Gastroesophageal sphincter (tissue), 3 donors: ENCODE measurements around the gene BICC1.

Experiments
- EP300 ChIP-seq: sonication (generic); formaldehyde crosslinking; IDR thresholded peaks from one replicate; pipeline ENCODE4 v1.6.1; 2017; ENCODE audit warnings: antibody characterized with exemption, mild to moderate bottlenecking
- POLR2A ChIP-seq, 2 donors: fragments of 450-650 bp; IDR thresholded peaks; one replicate each; pipeline ENCODE4 v1.6.1; 2017; ENCODE audit warnings: antibody characterized with exemption in 2 of 2, mild to moderate bottlenecking in 2 of 2, moderate library complexity in 1 of 2
- TF ChIP-seq, protein P1 (sequence below), 4 experiments: fragments of 200-600 bp in 2 of 4; fragments of 450-650 bp in 2 of 4; sonication (generic) in 1 of 4; IDR thresholded peaks; one replicate each; pipeline ENCODE4 v1.5.1; 2017 to 2019; ENCODE audit warnings: antibody characterized with exemption in 4 of 4, mild to moderate bottlenecking in 2 of 4, moderate library complexity in 2 of 4

DNA sequence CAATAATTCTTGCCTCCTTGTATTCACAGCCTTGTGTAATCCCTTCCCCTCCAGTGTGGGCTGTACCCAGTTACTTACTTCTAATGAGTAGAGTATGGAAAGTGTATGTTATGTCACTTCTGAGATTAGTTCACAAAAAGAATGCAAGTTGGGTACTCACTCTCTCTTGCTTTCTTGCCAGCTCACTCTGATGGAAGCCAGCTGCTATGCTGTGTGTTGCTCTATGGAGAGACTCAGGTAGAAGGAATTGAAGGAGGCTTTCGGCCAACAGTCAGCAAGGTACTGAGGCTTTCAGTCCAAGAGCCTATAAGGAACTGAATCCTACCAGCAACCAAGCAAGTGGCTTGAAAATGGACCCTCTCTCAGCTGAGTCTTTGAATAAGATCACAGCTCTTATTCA is 9.7 kb upstream of the BICC1 start:
- TF ChIP-seq, protein P1, sequence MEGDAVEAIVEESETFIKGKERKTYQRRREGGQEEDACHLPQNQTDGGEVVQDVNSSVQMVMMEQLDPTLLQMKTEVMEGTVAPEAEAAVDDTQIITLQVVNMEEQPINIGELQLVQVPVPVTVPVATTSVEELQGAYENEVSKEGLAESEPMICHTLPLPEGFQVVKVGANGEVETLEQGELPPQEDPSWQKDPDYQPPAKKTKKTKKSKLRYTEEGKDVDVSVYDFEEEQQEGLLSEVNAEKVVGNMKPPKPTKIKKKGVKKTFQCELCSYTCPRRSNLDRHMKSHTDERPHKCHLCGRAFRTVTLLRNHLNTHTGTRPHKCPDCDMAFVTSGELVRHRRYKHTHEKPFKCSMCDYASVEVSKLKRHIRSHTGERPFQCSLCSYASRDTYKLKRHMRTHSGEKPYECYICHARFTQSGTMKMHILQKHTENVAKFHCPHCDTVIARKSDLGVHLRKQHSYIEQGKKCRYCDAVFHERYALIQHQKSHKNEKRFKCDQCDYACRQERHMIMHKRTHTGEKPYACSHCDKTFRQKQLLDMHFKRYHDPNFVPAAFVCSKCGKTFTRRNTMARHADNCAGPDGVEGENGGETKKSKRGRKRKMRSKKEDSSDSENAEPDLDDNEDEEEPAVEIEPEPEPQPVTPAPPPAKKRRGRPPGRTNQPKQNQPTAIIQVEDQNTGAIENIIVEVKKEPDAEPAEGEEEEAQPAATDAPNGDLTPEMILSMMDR (IDR thresholded peaks at IDR 0.05) = no peak
- TF ChIP-seq EP300 (no peak), POLR2A (IDR thresholded peaks at IDR 0.05) (no peak)
